ENCODE results near the gene BTBD17. TPM values are rescaled to one million over a fixed set of nuclear protein-coding genes. Genes with fewer than 3 reads are reported as not detected.

BTBD17 gene
- total RNA-seq, 1 donor from 2014 or later, result not detected

DNA sequence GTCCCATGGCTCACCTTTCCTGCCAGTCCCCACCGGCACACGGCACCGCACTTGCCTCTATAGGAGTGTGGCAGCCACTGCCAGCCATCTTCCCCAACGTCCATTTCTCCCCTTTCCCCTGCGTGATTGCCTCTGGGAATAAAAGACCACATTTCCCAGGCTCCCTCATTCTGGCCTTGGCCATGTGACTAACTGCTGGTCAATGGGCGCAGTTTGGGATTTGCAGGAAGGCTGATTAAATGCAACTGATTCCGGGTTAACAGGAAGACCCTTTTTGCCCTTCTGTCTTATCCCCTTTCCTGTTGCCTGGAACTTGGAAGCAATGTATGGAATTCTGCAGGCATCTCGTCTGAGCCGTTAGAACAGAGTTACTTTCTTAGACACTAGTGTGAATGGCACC is 3.0 kb downstream of the BTBD17 start:
- ATAC-seq, result no peak

DNA sequence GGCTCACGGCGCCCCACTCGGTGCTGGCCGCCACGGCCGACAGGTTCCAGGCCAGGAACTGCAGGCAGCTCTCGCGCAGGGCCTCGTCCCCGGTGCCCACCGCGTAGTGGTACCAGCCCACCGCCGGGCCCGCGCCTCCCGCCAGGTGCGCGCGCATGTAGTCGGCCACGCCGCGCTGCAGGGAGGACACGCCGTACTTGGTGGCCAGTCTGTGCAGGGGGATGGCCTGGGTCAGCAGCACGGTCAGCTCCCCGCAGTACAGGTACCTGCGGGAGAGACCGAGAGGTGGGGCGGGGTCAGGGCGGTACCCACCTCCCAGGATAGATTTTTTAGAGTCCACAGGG is 4.2 kb downstream of the BTBD17 start:
- ATAC-seq, result no peak

DNA sequence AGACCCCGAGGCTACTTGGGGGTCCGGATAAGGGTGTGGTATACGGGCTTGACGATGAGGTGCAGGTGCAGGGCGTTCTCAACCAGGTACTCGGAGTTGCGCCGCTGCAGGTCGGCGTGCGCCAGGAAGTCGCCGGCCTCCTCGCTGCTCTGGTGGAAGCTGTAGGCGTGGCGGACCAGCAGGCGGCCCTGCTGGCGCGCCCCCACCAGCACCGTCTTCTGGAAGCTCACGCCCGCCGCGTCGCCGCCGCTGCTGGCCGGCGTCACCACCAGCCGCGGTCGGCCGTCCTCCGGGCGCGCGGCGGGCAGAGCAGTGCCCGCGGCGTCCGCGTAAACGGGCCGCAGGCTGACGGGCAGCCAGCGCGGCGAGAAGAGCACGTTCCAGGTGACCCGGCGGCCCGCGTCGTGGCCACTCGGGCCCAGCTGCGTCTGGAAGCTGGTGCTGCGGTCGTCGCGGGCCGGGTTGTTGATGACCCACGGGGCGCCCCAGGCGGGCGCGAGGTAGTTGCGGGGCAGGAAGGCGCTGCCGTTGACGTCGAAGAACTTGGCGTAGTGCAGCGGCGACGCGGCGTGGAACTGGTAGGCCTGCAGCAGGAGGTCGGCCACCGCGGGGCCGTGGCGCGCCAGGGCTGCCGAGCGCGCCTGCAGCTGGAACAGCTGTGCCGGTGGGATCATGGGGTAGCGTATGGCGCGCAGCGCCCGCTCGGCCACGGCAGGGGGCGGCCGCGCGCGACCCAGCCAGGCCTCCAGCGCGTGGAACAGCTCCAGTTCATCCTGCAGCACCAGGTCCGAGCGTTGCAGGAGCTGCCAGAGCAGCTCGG is 4.8 kb downstream of the BTBD17 start:
- peak; percentile 25 for ATAC-seq

DNA sequence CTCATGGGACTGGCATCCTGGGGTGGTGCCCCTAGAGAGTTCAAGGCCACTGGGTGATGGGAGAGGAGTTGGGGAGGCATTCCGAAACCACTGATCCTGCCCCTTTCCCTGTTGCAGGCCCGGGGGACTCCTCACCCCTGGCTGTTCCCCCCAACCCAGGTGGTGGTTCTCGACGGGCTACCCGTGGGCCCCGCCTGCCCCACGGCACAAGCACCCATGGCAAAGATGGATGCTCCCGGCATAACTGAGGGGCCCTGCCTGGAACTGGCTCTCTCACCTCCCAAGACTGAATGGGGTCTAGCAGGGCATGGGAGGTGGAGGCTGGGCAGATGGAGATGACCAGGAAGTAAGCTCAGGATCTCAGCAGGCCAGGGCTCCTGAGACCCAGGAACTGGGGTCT is 6.6 kb downstream of the BTBD17 start:
- no peak for ATAC-seq

DNA sequence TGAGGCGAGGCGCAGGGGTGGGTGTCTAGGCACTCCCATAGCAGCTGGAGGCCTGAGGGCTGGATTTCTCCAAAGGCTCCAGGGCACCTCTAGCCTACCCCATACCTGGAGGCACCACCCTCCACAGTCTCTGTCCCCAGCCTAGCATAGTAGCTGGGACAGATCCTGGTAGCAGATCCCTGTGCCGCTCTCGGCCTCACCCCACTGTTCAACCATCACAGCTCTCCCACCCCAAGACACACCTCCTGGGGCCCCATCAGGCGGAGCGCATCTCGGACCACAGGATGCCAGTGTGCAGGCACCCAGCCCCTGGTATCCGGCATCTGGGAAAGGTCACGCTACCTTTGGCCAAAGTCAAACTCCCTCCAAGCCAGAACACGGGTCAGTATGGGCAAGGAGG is 7.1 kb downstream of the BTBD17 start:
- no peak for ATAC-seq

DNA sequence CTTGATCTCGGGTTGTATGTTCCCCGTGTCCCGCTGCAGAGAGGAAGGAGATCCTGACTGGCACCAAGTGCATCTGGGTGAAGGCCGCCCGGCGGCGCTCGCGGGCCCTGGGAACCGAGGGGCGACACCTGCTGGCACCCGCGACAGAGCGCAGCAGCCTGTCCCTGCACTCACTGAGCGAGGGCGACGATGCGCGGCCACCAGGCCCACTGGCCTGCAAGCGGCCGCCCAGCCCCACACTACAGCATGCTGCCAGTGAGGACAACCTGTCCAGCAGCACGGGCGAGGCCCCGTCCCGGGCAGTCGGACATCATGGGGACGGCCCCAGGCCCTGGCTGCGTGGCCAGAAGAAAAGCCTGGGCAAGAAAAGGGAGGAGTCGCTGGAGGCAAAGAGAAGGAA is 7.5 kb downstream of the BTBD17 start:
- peak; percentile 18 for ATAC-seq

DNA sequence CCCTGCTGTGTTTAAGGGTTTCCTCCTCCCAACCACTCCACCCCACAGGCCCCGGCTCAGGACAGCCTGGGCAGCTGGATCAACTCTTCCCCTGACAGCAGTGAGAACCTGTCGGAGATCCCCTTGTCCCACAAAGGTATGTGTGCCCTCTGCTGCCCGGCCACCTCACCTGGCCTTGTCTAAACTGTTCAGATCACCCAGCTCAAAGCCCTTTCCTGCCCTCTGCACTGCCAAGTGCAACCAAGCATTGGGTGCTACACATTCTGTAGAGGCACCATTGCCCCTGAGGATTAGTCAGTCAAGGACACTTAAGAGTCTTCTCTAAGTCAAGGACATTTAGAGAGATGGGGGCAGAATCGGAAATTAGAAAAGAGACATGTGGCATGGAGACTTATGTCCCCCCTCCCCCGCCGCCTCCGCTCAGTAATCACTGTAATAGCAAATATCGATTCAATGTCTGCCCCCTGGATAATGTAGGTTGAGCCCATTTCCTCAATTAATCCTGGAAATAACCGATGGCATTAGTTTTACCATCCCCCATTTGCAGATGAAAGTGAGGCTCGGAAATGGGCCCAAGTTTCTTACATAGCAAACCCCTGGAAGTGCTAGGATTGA is 8.1 kb downstream of the BTBD17 start:
- no peak for ATAC-seq

DNA sequence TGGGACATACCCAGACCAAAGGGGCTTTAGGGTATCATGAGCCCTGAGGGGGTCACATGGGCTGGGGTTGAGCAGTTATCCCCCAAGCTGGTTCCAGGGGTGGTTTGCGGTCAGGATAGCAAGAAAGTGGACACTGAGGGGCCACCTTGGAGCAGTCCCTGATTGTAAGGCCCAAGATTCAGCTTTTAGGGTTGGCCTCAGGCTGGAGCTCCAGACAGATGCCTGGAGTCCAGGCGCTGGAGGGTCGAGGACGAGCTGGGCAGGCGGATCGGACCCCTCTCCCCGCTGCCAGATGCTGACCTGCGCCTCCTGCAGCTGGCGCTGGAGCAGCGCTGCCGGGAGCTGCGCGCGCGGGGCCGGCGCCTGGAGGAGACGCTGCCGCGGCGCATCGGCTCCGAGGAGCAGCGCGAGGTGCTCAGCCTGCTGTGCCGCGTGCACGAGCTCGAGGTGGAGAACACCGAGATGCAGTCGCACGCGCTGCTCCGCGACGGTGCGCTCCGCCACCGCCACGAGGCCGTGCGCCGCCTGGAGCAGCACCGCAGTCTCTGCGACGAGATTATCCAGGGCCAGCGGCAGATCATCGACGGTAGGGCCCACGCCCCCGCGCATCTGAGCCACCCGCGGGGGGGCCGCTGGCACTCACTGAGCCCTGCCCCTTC is 10.0 kb downstream of the BTBD17 start:
- ATAC-seq, result no peak

DNA sequence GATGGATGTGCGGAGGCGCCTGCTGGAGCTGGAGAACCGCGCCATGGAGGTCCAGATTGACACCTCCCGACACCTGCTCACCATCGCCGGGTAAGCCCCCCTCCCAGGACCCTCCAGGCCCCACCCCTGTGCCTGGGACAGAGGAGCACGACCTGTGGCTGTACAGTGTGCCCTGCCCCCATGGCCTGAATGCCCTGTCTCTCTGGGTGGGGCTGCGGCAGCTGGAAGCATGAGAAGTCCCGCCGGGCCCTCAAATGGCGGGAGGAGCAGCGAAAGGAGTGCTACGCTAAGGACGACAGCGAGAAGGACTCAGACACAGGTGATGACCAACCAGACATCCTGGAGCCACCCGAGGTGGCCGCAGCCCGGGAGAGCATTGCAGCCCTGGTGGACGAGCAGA is 11.2 kb downstream of the BTBD17 start:
- no peak for ATAC-seq

DNA sequence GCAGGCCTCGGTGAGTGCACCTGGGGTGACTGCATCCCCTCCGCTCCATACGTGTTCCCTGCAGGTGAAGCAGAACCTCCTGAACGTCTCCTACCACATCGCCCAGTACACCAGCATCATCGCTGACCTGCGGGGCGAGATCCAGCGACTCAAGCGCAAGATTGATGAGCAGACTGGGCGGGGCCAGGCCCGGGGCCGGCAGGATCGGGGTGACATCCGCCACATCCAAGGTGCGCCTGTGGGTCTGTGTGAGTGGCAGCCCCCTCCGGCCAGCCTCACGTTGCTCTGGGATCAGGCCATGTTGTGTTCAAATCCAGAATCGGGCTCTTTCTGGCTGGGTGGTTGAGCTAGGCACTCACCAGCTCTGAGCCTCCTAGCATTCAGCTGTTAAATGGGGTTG is 12.5 kb downstream of the BTBD17 start:
- ATAC-seq, result no peak

DNA sequence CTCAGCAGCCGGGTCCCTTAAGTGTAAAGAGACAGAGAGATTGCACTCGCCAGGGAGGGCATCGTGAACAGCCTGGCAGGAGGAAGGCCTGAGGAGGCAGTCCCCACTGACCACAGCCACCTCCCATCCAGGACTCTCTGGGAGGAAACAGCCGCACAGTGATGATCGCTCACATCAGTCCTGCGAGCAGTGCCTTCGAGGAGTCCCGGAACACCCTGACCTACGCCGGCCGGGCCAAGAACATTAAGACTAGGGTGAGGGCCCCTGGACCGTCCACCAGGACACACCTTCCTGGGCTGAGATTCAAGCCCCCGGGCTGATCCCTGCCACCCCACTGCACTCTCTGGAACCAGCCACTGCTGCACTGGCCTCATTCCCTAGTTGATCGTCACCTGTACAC is 14.0 kb downstream of the BTBD17 start:
- no peak for ATAC-seq

DNA sequence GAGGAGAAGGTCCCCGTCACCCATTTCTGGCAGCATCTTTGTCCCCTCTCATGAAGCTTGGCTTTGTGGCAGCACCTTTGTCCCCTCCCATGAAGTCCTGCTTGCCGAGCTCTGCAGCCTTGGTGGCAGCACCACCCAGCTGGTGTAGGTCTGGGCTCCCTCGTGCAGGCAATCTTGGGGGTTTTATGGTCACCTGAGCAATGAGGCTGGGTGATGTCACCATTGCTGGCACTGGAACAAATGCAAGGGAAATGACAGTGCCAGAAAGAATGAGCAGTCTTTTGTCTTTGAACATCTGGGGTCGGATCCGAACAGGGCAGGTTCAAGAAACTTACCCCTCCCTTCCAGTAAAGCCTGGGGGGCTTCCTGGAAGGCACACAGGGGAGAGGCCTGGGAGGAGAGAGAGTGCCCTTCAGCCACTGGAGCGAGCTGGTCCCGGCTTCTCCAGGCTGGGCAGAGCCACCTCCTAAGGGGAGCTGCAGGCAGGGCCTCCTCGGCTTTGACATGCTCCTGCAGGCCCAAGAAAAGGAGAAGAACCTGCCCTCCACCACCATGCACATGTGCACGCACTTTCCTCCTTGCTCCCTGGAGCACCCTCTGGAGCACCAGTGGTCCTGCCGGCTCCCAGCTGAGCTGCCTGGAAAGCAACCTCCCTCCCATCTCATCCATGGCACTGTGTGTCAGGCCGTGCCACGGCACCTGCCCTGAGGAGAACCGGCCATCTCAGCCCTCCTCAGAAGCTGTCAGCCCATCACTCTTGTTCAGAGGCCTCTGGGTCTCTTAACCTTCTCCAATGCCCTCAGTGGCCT is 16.0 kb downstream of the BTBD17 start:
- ATAC-seq, result peak; percentile 40

DNA sequence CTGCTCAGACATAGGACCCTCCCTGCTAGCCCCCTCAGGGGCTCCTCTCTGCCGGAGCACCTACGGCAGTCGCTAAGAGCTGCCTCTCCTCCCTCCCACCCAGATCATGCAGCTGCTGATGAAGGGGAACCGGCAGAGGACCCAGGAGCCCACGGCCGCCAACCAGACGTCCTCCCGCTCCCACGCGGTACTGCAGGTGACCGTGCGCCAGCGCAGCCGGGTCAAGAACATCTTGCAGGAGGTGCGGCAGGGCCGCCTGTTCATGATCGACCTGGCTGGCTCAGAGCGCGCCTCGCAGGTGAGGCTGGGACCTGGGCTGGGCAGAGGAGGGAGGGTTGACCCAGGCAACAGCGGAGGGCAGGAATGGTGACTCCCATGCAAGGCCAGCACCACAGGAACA is 17.0 kb downstream of the BTBD17 start:
- no peak for ATAC-seq

DNA sequence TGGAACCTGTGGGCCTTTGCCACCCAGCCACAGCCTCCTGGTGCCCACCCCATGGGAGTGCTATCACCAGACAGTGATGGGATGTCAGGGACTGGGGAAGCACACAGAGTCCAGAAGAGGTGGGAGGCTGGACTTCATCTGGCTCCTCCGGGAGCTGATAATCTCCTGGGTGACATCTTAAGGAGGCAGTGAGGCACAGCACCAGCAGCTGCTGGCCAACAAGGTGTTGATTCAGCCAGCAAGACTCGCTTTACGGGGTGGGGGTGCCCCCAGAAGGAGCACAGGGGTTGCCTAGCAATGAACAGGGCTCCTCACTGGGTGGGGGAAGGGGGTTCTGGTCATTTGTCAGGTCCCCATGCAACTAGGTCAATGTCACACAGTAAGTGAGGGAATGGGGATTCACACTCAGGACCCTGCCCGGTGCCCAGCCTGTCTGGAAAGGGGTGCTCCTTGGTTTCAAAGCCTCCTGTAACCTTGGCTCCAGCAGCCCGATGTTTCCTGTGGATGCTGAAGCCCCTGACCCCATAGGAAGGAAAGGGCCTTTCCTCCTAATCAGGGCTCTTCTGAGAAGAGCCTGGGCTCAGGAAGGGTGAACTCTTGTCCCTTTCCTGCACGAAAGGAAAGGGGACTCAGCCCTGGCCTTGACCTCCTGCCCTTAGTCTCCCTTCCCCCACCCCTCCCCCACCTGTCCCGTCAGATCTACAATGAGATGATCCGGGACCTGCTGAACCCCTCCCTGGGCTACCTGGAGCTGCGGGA is 18.0 kb downstream of the BTBD17 start:
- no peak for ATAC-seq

DNA sequence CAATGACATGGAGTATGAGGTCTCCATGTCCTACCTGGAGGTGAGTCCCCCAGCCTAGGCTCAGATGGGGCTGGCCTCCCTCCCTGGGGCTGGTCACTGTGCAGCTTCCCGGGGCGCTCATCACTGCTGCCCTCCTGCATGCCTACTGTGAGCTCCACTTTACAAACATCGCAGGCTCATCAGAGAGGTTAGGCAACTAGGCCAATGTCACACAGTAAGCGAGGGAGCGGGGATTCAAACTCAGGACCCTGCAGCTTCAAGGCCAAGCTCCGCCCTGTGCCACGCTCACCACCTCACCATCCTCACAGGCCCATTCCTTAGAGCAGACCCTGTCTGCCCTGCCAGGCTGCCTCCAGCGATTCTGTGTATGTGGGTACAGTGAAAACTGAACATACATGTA is 18.5 kb downstream of the BTBD17 start:
- ATAC-seq, result no peak

DNA sequence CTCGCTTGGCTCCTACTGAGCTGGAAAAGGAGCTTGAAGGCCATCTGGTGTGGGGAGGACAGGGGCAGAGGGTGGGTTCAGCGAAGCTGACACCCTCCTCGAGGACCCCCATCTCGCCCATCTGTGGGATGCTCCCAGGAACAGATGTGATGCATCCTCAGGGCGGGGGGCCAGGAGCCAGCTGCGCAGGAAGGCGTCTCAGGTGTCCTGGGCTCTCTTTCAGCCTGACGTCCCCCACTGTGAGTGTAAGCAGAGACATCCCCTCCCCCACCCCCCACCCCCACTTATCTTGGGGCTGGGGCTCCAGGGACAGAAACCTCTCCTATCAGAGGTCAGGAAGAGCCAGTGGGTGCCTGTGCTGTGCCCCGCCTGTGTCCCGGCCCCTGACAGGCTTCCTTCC is 19.4 kb downstream of the BTBD17 start:
- ATAC-seq, result no peak

DNA sequence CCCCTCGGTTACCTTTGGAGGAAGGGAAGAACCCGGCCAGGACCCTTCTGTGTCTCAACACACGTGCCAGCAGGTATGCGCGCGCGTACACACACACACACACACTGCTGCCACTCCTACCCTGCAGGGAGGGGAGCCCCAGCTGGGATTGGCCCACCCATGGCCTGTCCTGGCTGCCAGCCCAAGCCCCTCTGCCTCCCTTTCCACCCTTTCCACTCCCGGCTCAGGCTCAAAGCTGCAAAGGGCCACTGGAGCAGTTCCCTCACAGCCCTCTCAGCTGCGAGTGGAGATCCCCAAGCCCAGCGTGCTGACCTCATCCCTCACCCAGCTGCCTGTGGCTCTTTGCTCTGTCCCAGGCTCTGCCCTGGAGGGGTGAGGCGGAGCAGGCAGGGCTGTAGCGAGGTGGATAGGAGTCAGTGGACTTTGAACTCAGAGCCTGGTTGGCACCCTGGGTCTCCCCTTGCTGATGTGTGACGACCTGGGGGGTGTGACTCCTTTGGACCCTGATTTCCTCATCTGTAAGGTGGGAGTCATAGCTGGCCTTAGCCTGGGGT is 21.1 kb downstream of the BTBD17 start:
- no peak for ATAC-seq

DNA sequence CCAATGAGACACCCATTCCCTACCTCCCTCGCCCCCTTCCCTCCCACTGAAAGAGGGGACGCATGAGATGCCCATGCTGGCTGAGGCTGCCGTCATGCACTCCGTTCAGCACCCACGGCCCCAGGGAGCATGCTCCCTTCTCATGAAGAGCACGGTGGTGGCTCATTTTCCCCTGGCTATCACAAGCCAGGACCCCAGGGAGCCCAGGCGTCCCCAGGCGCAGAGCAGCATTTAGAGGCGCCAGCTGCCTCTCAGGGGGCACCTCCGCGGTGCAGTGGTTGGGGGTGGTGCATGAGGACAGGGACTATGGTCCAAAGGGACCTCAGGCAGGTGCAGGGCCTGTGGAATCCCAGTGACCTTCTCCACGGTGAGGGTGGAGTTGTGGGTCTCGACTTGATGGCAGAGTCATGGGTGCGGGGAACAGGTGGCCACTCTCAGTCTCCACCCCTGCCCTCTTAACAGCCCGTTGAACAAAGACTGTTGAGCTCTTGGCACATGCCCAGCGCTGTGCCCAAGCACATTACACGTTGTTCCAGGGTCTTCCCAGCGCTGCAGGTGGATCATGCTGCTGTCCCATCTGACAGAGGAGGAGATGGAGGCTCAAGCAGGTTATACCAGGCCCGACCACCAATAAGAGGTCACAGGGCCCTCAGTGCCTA is 22.0 kb downstream of the BTBD17 start:
- ATAC-seq, result no peak

DNA sequence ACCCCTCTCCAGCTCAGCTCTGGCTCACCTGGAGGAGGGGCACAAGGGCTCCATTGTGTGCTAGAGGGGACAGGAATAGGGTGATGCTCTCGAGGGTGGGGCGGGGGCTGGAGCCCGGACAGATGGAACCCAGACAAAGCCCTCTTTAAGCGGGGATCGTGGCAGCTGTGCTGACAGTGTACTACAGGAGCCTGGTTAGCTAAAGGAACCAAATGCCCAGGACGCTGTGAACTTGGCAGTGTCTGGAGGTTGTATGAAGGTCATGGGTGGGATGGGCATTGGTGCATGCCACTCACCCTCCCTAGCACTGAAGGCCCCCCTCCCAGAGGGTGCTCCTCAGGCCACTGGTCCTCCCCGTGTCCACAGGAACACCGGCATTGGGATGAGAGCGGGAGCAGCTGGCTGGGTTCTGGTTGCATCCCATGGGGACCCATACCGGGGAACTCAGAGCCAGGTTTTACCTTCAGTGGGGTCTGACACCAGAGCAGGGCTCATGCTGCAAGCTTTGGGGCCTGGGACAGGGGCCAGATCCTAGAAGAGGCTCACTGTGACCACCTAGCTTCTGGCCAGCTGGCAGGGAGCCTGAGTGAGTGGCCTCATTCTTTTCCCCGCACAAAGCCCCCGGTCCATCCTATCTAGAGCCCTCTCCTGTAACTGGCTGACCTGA is 23.7 kb downstream of the BTBD17 start:
- ATAC-seq, result no peak

DNA sequence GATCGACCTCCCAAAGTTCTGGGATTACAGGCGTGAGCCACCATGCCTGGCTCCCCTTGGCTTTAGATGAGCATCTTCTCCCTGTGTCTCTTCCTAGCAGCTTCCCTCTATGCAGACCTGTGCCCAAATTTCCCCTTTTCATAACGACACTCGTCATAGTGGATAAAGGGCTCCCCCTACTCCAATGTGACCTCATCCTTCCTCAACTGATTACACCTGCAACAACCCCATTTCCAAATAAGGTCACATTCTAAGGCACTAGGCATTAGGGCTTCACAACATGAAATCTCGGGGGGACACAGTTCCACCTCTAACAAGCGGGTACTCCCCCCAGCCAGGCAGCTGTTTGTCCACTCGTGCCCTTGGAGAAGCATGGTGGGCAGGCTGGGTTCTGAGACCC is 25.4 kb downstream of the BTBD17 start:
- no peak for ATAC-seq

DNA sequence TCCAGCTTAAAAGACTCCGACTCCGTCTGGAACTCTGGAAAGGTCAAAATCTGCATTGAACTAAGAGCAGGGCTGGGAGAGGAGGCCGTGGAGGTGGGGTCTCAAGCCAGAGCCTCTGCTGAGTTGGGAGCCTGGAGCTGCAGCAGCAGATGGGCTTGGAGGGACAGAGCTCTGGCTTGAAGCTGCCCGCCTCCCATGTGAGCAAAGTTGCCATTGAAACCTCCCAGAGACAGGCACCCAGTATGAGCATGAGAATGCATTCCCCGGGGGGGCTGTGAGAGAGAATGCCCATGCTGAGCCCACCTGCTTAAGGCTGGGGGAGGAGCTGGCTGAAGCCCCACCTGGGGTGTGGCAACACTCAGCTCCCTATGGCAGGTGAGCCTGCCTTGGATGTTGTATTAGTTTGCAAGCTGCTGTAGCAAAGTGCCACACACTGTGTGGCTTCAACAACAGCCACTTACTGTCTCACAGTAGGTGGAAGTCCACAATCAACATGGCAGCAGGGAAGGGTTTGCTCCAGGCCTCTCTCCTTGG is 26.1 kb downstream of the BTBD17 start:
- ATAC-seq, result no peak
